ENCODE results near the gene CMC1.
A peak's percentile ranks its signal among the peaks of the same experiment; 100 is the strongest.

CMC1 gene

DNA sequence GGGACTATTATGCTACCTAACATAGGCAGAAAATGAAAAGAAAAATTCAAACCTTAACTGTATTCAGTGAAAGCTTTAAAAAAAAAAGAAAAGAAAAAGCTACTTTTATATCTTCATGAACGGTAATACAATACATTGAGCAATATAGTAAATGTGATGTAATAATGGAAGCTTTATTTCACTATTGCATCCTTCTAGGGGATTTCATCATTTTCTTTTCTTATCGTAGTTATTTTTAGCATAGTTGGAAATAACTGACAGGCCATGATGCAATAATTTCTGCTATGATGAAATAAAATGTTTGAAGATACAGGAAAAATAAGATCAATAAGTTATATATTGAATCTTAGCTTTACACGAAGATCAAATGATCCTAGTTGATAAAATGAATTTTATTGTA lies 66.8 kb downstream of the CMC1 start:
- no peak for DNase-seq

DNA sequence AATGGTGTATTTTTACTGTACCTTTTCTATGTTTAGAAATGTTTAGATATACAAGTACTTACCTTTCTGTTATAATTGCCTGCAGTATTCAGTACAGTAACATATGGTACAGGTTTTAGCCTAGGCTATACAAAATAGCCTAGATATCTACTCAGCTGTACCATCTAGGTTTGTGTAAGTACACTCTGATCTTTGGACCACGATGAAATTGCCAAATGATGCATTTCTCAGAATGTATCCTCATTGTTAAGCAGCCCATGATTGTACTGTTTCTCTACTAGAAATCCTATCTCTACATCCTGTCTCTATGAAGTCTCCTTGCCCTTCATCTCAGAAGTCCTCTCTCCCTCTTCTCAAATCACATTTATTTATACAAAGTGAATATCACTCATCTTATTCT lies 74.3 kb downstream of the CMC1 start:
- DNase-seq: no peak

DNA sequence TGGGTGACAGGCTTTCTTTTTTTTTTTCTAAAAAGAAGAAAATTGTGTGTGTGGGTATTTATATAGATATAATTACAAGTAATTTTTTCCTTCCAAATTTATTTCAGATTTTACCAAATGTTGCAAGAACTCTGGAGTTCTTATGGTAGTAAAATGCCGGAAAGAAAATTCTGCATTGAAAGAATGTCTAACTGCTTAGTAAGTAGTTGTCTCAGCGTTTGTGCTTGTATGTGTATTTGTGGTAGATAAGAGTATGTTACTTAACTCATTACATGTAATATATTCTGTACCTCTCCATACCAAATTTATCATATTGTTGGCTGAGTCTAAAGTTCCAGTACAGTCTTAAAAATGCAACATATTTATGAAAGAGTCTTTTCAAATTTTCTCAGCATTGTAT lies 74.8 kb downstream of the CMC1 start:
- no peak for DNase-seq

DNA sequence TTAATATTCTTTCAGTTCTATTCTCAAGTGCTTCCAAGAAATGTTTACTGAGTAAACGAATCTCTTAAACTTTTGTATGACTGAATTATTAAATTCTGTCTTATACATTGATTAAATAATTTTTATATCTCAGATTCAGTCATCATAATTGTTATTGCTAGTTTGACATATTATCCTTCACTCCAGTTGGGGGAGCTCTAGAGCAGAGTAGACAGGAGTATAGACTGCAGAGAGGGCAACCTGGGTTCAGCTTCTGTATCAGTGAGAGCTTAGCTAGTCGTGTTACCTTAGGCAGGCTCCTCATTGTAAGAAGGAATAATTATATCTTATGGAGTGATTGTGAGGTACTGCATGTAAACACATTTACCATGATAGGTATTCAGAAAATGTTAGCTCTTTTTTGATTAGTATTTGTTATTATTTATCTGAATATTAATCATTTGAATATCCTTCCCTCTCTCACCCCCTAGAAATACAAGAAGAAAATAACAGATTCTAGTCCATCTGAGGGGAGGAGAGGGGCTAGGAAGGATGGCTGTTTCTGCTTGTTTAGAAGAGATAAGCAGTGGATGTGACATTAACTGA lies 76.1 kb downstream of the CMC1 start:
- peak; percentile 19 to 68 for DNase-seq

DNA sequence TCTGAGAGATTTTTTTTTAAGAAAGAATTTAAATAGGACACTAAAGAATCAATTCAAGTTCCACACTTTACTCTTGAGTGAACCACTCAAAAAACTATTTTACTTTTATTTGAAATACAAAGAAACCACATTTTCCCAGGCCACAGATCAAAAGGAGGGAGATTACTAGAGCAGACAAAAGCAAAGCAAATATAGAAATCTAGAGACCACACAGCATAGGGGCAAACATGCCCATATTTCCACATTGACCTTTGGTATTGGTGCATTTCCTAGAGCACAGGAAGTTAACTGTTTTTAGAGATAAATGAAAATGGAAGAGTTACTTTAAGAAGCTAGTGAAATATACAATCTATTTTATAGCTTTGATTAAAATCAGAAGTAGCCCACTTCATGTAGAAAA lies 79.6 kb downstream of the CMC1 start:
- no peak for DNase-seq

DNA sequence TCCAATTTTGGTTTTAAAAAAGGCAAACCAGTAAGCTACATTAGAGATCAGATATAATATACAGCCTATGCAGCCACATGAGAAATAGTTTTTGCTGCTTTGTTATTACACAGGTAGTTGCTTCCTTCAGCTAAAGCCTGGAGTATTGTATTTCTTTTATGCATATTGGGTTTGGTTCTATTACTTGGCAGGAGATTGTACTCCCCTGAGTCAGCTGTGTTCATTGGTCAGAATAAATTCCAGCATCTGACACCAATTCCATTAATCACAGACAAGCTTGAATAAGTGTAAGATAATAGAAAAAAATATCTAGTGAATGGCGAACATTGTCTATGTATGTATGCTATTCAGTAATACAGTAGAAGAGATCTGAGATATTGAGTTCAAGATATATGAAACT lies 81.0 kb downstream of the CMC1 start:
- no peak for DNase-seq

DNA sequence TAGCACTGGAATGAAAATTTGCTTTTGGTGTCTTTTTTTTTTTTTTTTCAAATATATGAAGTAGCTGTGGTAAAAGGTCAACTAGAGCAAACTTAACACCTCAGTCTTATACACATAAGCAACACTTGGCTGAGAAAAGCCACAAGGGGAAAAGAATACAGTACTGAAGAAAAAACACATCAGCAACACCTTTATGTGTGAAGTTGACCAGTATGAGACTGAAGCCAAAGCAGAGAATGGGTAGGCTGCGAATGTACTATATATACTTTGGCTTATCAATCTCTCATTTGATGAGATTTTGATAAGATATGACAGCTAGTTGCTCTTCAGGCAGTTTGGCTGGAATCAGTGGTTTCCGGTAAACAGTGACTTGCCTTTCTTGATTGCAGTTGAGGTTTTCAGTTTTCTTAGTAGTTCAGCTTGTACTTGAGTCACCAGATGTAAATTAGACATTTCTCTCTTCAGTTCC lies 85.1 kb downstream of the CMC1 start:
- peak; percentile 25 to 62 for DNase-seq

DNA sequence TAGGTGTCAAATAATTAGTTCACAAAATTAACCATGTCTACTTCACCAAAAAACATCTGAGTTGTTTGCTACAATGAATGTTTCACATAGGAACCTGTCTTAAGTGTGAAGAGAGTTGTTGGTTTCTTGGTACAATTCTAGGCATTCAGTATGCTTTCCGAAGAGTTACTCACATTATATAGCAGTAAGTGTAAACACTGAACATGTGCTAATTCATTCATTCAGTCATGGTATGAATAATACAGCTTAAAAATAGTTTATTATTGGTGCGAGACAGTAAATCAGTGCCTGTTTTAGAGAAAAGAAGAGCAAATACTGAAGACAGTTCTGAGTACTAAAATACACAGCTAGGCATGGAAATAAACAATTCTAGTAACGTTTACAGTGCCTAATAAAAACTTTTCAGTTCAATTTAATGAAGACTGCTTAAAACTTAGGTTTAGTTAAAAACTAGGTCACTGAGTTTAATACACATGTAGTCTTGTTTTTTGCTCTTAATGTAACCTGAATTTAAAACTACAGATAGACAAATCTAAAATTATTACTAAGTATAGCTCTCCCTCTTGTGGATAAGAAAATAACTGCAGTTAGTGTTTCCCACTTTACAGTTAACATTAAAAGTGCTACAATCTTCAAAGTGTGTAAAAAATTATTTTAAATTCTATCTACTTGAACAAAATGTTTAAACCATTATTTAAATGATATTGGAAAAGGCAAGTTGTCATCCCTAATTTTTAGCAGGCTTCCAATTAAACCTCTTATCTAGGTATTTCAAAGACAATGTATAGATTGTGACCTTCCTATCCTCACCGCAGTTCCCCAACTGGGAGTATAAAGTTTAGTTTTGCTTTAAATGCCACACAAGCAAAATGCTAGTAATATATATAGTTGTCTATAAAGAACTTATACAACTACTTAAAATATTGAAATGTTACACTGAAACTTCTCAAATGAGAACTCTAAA lies 87.1 kb downstream of the CMC1 start:
- DNase-seq: peak in 1 of 2 donors; percentile 63

DNA sequence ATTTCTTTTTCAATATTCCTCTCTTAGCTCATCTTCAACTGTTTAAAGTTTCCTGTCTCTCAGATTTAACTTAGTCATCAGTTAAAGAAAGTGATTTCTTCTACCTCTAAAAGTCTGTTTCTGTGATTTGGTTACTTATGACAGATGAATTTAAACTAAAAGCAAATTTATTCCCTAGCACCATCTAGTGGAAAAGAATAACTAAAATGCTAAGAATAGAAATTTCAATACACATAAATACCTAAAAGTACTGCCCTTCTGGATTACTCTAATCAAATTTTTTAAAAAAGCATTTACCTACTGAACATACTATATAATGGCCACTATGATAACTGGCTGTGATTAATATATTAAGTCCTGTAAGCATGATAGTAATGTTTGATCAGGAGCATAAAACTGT lies 93.1 kb downstream of the CMC1 start:
- DNase-seq: no peak

DNA sequence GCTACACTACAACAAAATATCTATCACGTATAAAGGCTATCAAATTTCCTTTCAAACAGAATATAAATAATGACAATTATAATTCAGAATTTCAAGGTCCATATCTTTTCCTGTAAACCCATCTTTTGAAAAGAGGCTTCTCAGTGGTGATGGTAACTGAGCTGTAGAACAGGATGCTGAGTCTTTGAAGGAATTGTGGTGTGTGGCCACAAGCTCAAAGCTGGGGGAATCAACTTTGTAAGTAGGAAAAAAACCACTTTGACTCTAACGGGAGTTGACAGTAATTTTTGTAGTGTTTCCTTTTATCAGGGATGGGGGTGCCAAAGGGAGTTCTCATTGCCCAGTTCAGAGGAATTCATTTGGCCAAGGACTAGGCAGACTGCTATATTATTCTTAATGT lies 93.8 kb downstream of the CMC1 start:
- DNase-seq: no peak

DNA sequence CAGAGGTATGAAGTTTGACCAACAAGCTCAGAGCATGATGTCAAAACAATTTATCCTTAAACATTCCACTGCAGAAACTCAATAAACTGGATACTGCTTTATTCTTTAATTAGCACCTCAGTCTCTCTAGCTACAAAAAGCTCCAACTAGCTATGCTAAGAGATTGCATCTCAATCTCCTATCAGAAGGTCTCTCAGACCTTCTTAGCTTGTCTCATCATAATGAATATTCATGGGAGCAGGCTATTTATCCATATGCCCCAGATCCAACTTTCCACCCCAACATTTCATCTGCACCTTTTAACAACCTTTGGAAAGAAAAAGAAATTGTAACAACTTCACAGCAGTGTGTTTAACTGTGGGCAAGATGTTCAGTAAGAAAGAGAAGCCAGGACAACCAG lies 95.8 kb downstream of the CMC1 start:
- DNase-seq: no peak

DNA sequence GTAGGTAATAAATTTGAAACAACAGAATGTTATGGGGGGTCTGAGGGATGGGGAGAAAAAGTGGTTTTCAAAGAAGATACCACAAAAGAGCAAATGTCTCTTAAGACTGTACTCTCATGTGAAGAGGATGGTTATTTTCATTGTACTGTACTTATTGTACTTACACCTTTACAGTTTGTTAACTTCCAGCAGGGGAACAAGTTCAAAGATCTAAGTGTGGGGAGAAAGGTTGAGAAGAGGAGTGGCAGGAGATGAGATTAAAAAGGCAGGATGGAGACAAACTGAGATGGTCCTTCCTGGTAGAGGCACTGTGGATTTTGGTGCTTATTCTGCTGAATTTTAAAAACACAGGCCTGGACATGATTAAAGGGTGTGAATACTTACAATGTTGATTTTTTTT lies 101.7 kb downstream of the CMC1 start:
- DNase-seq: no peak

DNA sequence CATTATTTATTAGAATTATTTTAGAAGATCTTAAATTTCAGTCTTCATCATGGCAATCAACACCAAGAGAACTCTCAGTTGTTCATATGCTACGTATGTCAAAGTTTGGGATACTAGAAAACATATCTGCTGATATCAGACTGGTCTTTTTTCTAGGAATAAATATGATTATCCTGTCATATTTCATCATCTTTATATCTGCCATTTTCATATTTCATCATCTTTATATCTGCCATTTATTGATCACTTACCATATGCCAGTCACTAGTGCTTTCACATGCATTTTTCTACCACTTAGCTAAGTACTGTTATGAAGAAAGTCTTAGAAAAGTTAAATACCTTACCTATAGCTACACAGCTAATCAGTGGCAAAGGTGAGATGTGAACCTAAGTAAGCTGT lies 104.3 kb downstream of the CMC1 start:
- DNase-seq: no peak

DNA sequence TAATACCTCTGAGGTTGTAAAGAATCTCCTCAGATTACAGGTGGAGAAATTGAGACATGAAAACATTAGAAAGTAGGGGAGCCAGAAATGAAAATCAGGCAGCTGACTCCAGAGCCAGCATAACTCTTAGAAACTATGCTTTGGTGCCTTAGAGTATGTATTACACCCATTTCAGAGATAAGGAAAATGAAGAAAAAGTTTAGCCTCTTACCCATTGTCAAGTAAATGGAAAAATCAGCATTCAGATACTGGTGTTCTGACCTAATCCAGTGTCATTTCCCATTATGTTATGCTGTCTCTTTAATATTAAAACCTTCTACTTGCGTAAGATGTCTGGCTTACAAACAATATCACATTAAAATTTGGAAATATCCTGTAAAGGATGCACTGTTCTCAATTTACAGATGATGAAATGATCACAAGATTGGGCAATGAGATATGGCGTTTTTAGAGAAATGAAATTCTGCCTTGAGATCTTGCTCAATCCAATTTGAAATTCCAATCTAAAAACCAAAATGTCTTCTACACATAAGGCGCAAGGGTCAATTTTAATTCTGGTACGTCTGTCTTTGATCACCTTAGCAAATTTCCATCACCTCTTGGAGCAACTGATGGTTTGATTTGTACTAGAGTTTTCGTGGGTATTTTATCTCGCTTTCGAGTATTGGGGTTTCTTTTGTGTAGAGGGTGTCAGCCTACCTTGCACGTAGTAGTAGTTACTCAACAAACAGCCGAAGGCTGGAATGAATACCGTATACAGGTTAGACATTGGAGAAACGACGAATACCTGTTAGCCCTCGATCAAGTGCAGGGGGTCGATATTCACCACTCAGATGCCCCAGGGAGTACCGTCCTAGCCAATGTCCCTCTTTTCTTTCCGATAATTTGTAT lies 106.2 kb downstream of the CMC1 start:
- DNase-seq: no peak

DNA sequence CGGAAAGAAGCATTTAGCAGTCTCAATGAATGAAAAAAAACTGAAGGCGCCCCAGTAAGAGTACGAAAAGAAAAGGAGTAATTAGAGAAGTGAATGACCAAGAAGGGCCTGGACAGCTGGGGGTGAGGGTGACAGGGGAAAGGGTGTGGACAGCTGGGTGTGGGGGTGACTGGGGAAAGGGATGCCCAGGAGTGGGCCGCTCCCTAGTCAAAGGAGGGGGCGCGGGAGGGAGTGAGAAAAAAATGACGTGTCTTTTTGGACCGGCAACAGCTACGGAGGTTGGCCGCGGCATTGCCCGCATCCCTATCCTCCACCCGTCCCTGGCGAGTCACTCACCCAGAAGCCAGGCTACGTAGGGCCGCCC lies 106.8 kb downstream of the CMC1 start:
- DNase-seq: no peak

DNA sequence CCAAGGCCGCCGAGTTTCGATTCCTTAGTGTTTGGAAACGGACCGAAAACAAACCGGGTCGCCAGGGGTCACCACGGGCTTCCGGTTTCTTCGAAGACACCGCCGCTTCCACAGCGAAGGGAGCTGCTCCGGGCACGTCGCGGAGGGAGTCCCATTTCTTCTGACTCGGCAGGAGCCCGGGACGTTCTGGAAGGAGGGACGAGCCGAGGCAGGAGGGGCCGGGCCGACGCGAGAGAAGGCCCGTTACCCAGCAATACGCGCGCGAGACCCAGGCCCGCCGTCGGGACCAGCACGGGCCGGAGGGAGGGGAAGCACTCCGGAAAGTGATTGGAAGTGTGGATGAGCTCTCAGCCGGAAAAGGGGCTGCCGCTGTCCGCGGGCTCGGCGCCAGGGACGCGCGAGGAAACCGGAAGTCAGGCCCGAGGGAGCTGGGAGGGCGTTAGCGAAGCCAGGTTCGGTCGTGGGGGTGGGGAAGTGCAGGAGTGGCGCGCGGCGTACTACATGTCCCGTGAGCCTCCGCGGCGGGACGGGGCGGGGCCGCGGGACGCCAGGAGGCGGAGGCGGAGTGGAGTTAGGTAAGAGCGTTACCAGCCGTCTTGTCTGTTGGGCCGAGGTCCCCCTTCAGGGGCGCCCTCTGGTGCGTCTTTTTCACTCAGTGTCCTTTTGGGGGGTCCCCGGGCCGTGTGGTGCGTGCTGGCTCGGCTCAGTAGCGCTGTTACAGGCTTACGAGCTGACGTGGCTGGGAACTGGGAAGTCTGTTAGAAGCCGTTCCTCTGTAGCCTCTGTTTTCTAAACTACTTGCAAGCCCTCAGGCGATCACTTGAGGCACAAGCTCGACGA lies 107.4 kb downstream of the CMC1 start, which contains the start of the genes AZI2 and ZCWPW2:
Gene AZI2, minus strand, starts transcription at position 196 of the 840 bp plus-strand sequence. CDS start 8,207 bp downstream, outside the sequence.
Gene ZCWPW2, plus strand, starts transcription at position 93 of the 840 bp plus-strand sequence. CDS start 64,348 bp downstream, outside the sequence.
- DNase-seq: peak; percentile 94

DNA sequence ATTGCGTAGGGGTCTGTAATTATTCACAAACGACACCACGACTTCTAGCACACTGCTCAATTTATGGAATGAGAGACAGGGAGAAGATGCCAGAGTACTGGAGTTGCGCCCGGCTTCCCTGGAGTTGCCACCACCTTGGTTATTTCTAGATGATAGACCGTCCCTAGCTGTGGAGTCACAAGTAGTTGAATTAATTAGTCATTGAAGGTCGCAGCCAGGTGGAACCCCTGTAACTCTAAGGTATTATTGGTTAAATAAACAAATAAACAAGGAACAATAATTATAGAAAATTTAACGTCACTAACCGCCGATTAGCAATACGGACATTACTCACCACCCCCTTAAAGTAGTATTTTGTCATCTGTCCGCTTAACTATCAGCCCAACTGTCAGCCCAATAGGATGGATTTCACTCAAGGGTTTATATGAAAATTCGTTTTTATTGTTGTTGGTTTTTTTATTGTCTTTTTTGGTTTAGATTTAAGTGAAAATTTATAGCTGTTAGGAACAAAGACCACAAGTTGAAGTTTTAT lies 108.1 kb downstream of the CMC1 start:
- DNase-seq: no peak
